CD8-positive, alpha-beta memory T cell (primary cell): ENCODE measurements around the gene TESK1. TPM values are rescaled to one million over a fixed set of nuclear protein-coding genes. Genes with fewer than 3 reads are reported as not detected.
A peak's percentile ranks its signal among the peaks of the same experiment; 100 is the strongest.
"Not testable (repeated sequence)": the region's sequence is repeated elsewhere in the genome, so short reads cannot be mapped to it uniquely, and the experiment has no call there.

Source experiments
- CTCF ChIA-PET: fragments of 350-600 bp; sonication (Branson Sonifier 250); formaldehyde crosslinking; loops from one replicate; lab custom pipeline; 2021; ENCODE audit warnings: antibody characterized with exemption; lab: Charles Lee
- POLR2A ChIA-PET: fragments of 350-600 bp; sonication (Branson Sonifier 250); formaldehyde crosslinking; loops from one replicate; lab custom pipeline; 2021; ENCODE audit warnings: antibody characterized with exemption; lab: Charles Lee
- DNase-seq, 5 donors: peaks; one replicate each; pipeline versions ENCODE4 v3.0.0 to v3.0.0-alpha.2; 2020 to 2022; ENCODE audit warnings: mixed read lengths in 1 of 5
- H3K27ac ChIP-seq: one replicate; pipeline ENCODE4 v1.7.0; 2013; ENCODE audit warnings: low read depth, mild to moderate bottlenecking, low read length, moderate library complexity
- H3K27me3 ChIP-seq: 2 replicates; pipeline ENCODE4 v1.7.0; 2013; ENCODE audit warnings: low read length, mild to moderate bottlenecking; ENCODE audit not compliant: insufficient read depth, poor library complexity, severe bottlenecking
- H3K36me3 ChIP-seq: 2 replicates; pipeline ENCODE4 v1.7.0; 2013; ENCODE audit warnings: mild to moderate bottlenecking, low read length, moderate library complexity; ENCODE audit not compliant: insufficient read depth
- H3K4me1 ChIP-seq: 2 replicates; pipeline ENCODE4 v1.7.0; 2013; ENCODE audit warnings: mild to moderate bottlenecking, low read length, moderate library complexity; ENCODE audit not compliant: insufficient read depth
- H3K4me3 ChIP-seq: 2 replicates; pipeline ENCODE4 v1.7.0; 2013; ENCODE audit warnings: mild to moderate bottlenecking, low read length
- H3K9me3 ChIP-seq: 2 replicates; pipeline ENCODE4 v1.7.0; 2013; ENCODE audit warnings: mild to moderate bottlenecking, low read length
- H3K27ac Mint-ChIP-seq, 8 donors: one replicate each; pipeline ENCODE4 v1.8.0; 2020 to 2021; ENCODE audit warnings: mixed read lengths in 8 of 8, mild to moderate bottlenecking in 6 of 8, inconsistent platforms in 3 of 8, moderate library complexity in 3 of 8
- H3K27me3 Mint-ChIP-seq, 2 donors: one replicate each; pipeline ENCODE4 v1.8.0; 2020 to 2021; ENCODE audit warnings: mixed read lengths in 2 of 2, mild to moderate bottlenecking in 1 of 2, moderate library complexity in 1 of 2
- H3K36me3 Mint-ChIP-seq, 3 donors: one replicate each; pipeline ENCODE4 v1.8.0; 2020 to 2021; ENCODE audit warnings: mixed read lengths in 3 of 3, inconsistent platforms in 1 of 3, mild to moderate bottlenecking in 1 of 3
- H3K4me1 Mint-ChIP-seq, 3 donors: one replicate each; pipeline ENCODE4 v1.8.0; 2020 to 2021; ENCODE audit warnings: mixed read lengths in 3 of 3, inconsistent platforms in 1 of 3, mild to moderate bottlenecking in 1 of 3
- H3K4me3 Mint-ChIP-seq, 7 donors: one replicate each; pipeline ENCODE4 v1.8.0; 2020 to 2021; ENCODE audit warnings: mixed read lengths in 7 of 7, mild to moderate bottlenecking in 6 of 7, moderate library complexity in 4 of 7, inconsistent platforms in 2 of 7
- H3K9me3 Mint-ChIP-seq, 5 donors: one replicate each; pipeline ENCODE4 v1.8.0; 2020 to 2022; ENCODE audit warnings: mixed read lengths in 5 of 5, mild to moderate bottlenecking in 3 of 5, moderate library complexity in 2 of 5, inconsistent platforms in 1 of 5
- polyA plus RNA-seq: library from polyadenylated mRNA; unstranded; fragments of 300-500 nt; fragmentation: Illumina TruSeq; gene quantifications from one replicate; pipeline ENCODE4 v1.2.3, GENCODE V29; 2021
- total RNA-seq, 2 experiments: library from RNA; stranded (reverse); gene quantifications; one replicate each; pipeline ENCODE4 v1.2.3, GENCODE V29; 2021

The TESK1 gene
- total and polyA plus RNA-seq, 3 experiments from 2014 or later, result 15.9 to 46.8 (median 44.2) TPM

- H3K9me3 ChIP-seq, H3K27me3 ChIP-seq, H3K4me3 Mint-ChIP-seq, DNase-seq, H3K4me3 ChIP-seq, H3K36me3 ChIP-seq, H3K27me3 Mint-ChIP-seq, H3K27ac Mint-ChIP-seq, H3K4me1 ChIP-seq, POLR2A ChIA-PET, H3K4me1 Mint-ChIP-seq, H3K27ac ChIP-seq: not testable (repeated sequence)
- CTCF ChIA-PET, result interaction anchor here (1.3 kb wide), 1 partner anchor 108 kb away, joined by 3 read pairs; no protein-coding TSS in a partner anchor
- Mint-ChIP-seq H3K36me3 (peaks cover 0 to 37% (median 18%) of the 10 kb centered on the region in 3 donors), H3K9me3 (peaks cover 9 to 32% (median 27%) of the 10 kb centered on the region in 5 donors)
Measured at GRCh38 chr9:35588506-35588905, 16.6 kb upstream of the TESK1 start.

- H3K27ac Mint-ChIP-seq, result no peak overlapping the region
- Histone ChIP-seq H3K36me3 (no peaks in the 10 kb centered on the region), H3K4me1 (no peaks in the 10 kb centered on the region), H3K9me3 (no peaks in the 10 kb centered on the region), H3K4me3 (no peak overlapping the region), H3K27ac (no peak overlapping the region), H3K27me3 (no peaks in the 10 kb centered on the region)
- no peak overlapping the region for H3K4me3 Mint-ChIP-seq
- no peak for DNase-seq
- ChIA-PET POLR2A (interaction anchor here (0.6 kb wide), 1 partner anchor 98 kb away, joined by 4 read pairs; no protein-coding TSS in a partner anchor), CTCF (no interaction called here)
- peaks cover 8 to 28% (median 21%) of the 10 kb centered on the region in 5 donors for H3K9me3 Mint-ChIP-seq
- no peaks in the 10 kb centered on the region for H3K27me3 Mint-ChIP-seq
- peaks cover 5 to 23% (median 17%) of the 10 kb centered on the region in 3 donors for H3K36me3 Mint-ChIP-seq
- H3K4me1 Mint-ChIP-seq, result no peaks in the 10 kb centered on the region
Measured at GRCh38 chr9:35593581-35593980, 11.5 kb upstream of the TESK1 start.

- Mint-ChIP-seq H3K9me3 (peaks cover 8 to 28% (median 21%) of the 10 kb centered on the region in 5 donors), H3K27ac (no peak overlapping the region), H3K36me3 (peaks cover 5 to 23% (median 17%) of the 10 kb centered on the region in 3 donors), H3K4me3 (no peak overlapping the region), H3K27me3 (no peaks in the 10 kb centered on the region), H3K4me1 (no peaks in the 10 kb centered on the region)
- CTCF ChIA-PET, result no interaction called here
- POLR2A ChIA-PET, result no interaction called here
- no peak overlapping the region for H3K4me3 ChIP-seq
- no peak overlapping the region for H3K27ac ChIP-seq
- H3K4me1 ChIP-seq, result no peaks in the 10 kb centered on the region
- no peaks in the 10 kb centered on the region for H3K36me3 ChIP-seq
- no peak for DNase-seq
- no peaks in the 10 kb centered on the region for H3K9me3 ChIP-seq
- H3K27me3 ChIP-seq, result no peaks in the 10 kb centered on the region
Measured at GRCh38 chr9:35594471-35594870, 10.6 kb upstream of the TESK1 start.

- H3K27me3 ChIP-seq, H3K4me1 ChIP-seq, H3K4me3 ChIP-seq, H3K4me3 Mint-ChIP-seq, H3K27me3 Mint-ChIP-seq, H3K27ac Mint-ChIP-seq, POLR2A ChIA-PET, H3K4me1 Mint-ChIP-seq, H3K9me3 ChIP-seq, DNase-seq, H3K27ac ChIP-seq, H3K36me3 ChIP-seq, CTCF ChIA-PET: not testable (repeated sequence)
- H3K36me3 Mint-ChIP-seq, result peaks cover 5 to 19% (median 15%) of the 10 kb centered on the region in 3 donors
- peaks cover 5 to 24% (median 20%) of the 10 kb centered on the region in 5 donors for H3K9me3 Mint-ChIP-seq
Measured at GRCh38 chr9:35596907-35597306, 8.2 kb upstream of the TESK1 start.

- POLR2A ChIA-PET, result interaction anchor here (0.6 kb wide), 2 partner anchors 56 to 1479 kb away, joined by 3 to 4 read pairs; no protein-coding TSS in a partner anchor
- DNase-seq, result no peak
- H3K4me3 ChIP-seq, result no peak overlapping the region
- H3K27ac Mint-ChIP-seq, result no peak overlapping the region
- H3K9me3 ChIP-seq, result no peaks in the 10 kb centered on the region
- no peaks in the 10 kb centered on the region for H3K27me3 Mint-ChIP-seq
- no peak overlapping the region for H3K27ac ChIP-seq
- H3K27me3 ChIP-seq, result no peaks in the 10 kb centered on the region
- H3K4me1 Mint-ChIP-seq, result peaks cover 11 to 15% (median 12%) of the 10 kb centered on the region in 3 donors
- H3K4me3 Mint-ChIP-seq, result no peak overlapping the region
- peaks cover 8% of the 10 kb centered on the region for H3K4me1 ChIP-seq
- CTCF ChIA-PET, result interaction anchor here (0.9 to 1.4 kb wide), 3 partner anchors 12 to 157 kb away, joined by 3 to 7 read pairs (median 3); no protein-coding TSS in a partner anchor
- H3K36me3 Mint-ChIP-seq, result peaks cover 5 to 6% (median 5%) of the 10 kb centered on the region in 3 donors
- peaks cover 4 to 5% (median 5%) of the 10 kb centered on the region in 5 donors for H3K9me3 Mint-ChIP-seq
- H3K36me3 ChIP-seq, result no peaks in the 10 kb centered on the region
Measured at GRCh38 chr9:35598866-35599590, 6.0 kb upstream of the TESK1 start.

GRCh38 chr9:35599763-35600604 lies 5.1 kb upstream of the TESK1 start:
- DNase-seq, result no peak
- Histone ChIP-seq H3K4me1 (peaks cover 8% of the 10 kb centered on the region), H3K36me3 (no peaks in the 10 kb centered on the region), H3K27ac (no peak overlapping the region), H3K4me3 (no peak overlapping the region), H3K9me3 (no peaks in the 10 kb centered on the region), H3K27me3 (no peaks in the 10 kb centered on the region)
- POLR2A ChIA-PET, result interaction anchor here (0.6 kb wide), 1 partner anchor 1480 kb away, joined by 4 read pairs; no protein-coding TSS in a partner anchor
- H3K27me3 Mint-ChIP-seq, result peaks cover 0 to 2% of the 10 kb centered on the region in 2 donors
- no peaks in the 10 kb centered on the region for H3K9me3 Mint-ChIP-seq
- CTCF ChIA-PET, result interaction anchor here (0.9 to 1.0 kb wide), 2 partner anchors 47 to 157 kb away, joined by 3 to 7 read pairs; no protein-coding TSS in a partner anchor
- H3K27ac Mint-ChIP-seq, result no peak overlapping the region
- peaks cover 0 to 11% (median 5%) of the 10 kb centered on the region in 3 donors for H3K36me3 Mint-ChIP-seq
- no peak overlapping the region for H3K4me3 Mint-ChIP-seq
- H3K4me1 Mint-ChIP-seq, result peaks cover 16 to 19% (median 18%) of the 10 kb centered on the region in 3 donors

GRCh38 chr9:35603506-35603985 lies 1.5 kb upstream of the TESK1 start:
- ChIA-PET CTCF (interaction anchor here (0.5 to 3.3 kb wide), 33 partner anchors 11 to 1215 kb away, joined by 3 to 39 read pairs (median 3); partner anchors contain the start of genes ARHGEF39, CCDC107, CREB3 and GBA2), POLR2A (interaction anchor here (0.6 to 3.0 kb wide), 6 partner anchors 14 to 146 kb away, joined by 3 to 19 read pairs (median 6); partner anchors contain the start of genes CCDC107, CREB3, GBA2 and RGP1)
- Mint-ChIP-seq H3K9me3 (no peaks in the 10 kb centered on the region), H3K27me3 (peaks cover 0 to 2% of the 10 kb centered on the region in 2 donors), H3K27ac (peak overlapping the region; percentile 96 to 100 (median 98)), H3K4me3 (peak overlapping the region; percentile 94 to 99 (median 98)), H3K4me1 (peaks cover 33 to 38% (median 34%) of the 10 kb centered on the region in 3 donors), H3K36me3 (peaks cover 0 to 29% (median 2%) of the 10 kb centered on the region in 3 donors)
- peaks cover 5% of the 10 kb centered on the region for H3K36me3 ChIP-seq
- peak overlapping the region; percentile 33 for H3K27ac ChIP-seq
- no peaks in the 10 kb centered on the region for H3K9me3 ChIP-seq
- peak overlapping the region; percentile 38 for H3K4me3 ChIP-seq
- peaks cover 21% of the 10 kb centered on the region for H3K4me1 ChIP-seq
- DNase-seq, result no peak
- no peaks in the 10 kb centered on the region for H3K27me3 ChIP-seq
